GM10847 (cell line): ENCODE results near the gene BIRC2.

Experiments used
- POLR2A ChIP-seq: IDR thresholded peaks from 2 replicates; pipeline ENCODE4 v1.6.1; 2011; ENCODE audit not compliant: insufficient read length; ENCODE audit errors: extremely low read depth

Gene BIRC2

DNA sequence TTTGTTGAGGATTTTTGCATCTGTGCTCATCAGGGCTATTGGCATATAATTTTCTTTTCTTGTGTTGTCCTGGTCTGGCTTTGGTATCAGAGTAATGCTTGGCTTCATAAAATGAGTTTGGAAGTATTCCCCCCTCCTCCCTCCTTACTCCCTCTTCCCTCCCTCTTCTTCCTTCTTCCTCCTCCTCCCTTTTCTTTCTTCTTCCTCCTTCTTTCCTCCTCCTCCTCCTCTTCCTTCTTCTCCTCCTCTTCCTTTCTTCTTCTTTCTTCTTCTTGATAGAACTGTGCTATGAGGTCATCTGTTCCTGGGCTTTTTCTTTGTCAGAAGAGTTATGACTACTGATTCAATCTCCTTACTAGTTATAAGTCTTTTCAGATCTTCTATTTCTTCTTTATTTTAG lies 10.1 kb downstream of the BIRC2 start:
- no peak for TF ChIP-seq POLR2A

DNA sequence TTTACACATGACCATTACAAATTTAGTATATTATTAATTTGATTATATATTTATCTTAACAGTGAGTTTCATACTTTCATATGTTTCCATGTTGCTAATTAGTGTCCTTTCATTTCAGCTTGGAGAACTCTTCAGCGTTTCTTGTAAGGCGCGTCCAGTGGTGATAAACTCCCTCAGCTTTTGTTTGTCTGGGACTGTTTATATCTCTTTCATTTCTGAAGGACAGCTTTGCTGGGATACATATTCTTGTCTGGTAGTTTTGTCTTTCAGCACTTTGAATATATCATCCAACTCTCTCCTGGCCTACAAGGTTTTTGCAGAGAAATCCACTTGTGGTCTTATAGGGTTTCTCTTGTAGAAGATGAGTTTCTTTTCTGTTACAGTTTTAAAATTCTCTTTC lies 12.4 kb downstream of the BIRC2 start:
- no peak for TF ChIP-seq POLR2A

DNA sequence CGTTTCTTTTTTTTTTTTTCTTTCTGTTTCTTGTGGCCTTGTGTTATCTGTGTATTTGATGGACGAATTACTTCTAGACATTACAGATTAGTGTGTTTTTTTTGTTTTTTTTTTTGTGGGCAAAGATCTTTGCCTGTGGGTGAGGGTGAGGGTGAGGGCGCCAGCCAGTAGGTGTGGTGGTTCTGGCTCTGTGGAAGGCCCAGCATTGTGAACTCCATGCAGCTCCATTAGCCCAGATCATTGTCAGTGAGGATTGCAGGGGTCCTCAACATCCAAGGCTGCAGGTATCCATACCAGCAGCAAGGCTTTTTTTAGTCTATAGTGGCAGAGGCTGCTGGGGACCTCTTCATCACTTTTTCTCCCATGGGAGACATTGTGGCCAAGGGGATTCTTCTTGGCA lies 13.7 kb downstream of the BIRC2 start:
- no peak for TF ChIP-seq POLR2A

DNA sequence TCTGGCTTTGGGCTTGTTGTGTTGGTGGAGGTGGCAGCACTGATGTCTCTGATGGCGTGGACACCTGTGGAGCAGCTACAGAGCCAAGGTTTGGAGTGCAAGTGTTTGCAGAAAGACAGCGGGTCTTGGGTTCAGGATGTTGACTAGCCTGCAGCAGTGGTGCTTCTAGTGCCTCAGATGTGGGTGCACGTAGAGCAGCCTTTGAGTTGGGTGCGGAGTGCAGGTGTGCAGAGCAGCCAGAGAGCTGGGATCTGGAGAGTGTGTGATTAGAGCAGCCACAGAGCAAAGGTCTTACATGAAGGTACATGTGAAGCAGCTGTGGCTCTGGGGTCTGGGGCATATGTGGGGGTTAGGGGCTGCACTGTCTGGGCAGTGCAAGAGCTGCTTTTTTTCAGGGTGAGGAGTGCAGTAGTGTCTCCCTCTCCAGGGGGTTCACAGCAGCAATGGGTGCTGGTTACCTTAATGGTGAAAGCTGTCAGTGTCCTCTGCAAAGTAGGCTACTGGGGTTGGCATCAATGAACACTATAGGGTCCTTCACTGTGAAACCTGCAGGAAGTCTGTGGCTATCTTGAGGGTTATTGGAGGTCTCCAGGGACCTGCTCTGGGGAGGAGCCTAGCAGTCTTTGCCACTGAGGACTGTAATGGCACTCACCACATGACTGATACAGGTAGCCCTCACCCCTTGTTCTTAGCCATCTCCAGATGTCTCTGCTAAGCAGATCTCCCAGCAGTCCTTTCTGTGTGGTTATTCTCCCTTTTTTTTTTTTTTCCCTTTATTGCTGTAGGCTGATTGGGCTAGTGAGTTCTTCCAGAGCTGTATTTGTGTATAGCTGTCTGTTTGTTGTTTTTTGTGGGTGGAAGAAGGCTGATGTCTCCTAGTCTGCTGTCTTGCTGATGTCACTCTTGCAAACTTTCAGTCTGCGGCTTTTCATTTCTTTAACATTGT lies 14.3 kb downstream of the BIRC2 start:
- TF ChIP-seq POLR2A = no peak

DNA sequence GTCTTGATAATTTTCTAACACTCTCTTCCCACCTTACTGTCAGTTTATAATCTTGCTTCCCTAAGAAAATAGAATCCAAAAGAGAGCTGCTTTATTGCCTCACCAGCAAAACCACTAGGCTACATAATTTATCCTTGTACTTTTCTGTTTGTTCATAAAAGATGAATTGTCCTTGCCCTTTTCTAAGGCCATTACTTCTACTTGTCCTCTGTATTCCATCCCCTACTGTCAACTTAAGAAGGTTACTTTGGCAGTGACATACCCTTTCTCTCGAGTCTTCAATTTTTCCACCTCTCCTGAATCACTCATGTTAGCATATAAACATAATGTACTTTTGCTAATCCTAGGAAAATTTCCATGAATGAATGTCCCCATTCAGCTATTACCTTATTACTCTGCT lies 18.0 kb downstream of the BIRC2 start:
- TF ChIP-seq POLR2A = no peak

DNA sequence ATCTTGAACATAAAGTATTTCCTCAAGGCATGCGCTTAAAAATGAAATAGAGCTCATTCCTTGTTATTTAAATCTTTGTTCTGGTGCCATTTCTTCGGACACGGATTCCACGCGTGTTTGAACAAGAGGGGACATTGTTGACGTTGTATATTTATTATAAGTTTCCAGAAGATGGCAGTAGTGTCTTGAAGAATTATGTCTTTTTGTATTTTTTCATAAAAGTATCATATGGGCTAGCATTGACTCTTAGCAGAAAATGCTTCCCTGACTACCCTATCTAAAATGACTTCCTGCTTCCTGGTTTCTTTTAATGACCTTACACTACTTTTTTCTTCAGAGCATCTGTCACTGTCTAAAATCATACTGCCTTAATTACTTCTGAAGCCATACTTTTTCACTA lies 20.4 kb downstream of the BIRC2 start:
- TF ChIP-seq POLR2A = no peak

DNA sequence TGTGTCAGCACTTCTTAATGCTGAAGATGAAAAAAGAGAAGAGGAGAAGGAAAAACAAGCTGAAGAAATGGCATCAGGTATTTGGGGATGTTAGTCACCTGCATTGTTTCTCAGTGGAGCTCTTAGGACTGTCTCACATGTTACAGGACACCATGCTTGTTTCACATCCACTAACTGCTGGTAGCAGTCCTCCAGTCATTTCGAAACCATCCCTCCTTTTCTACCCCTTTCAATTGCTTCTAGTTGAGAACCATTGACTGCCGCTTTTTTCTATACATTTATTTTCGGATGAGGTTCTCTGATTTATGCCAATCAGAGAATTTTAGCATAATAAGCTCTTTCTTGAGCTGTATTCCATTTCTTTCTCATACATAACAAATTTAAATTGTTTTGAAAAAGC lies 21.5 kb downstream of the BIRC2 start:
- TF ChIP-seq POLR2A = no peak

DNA sequence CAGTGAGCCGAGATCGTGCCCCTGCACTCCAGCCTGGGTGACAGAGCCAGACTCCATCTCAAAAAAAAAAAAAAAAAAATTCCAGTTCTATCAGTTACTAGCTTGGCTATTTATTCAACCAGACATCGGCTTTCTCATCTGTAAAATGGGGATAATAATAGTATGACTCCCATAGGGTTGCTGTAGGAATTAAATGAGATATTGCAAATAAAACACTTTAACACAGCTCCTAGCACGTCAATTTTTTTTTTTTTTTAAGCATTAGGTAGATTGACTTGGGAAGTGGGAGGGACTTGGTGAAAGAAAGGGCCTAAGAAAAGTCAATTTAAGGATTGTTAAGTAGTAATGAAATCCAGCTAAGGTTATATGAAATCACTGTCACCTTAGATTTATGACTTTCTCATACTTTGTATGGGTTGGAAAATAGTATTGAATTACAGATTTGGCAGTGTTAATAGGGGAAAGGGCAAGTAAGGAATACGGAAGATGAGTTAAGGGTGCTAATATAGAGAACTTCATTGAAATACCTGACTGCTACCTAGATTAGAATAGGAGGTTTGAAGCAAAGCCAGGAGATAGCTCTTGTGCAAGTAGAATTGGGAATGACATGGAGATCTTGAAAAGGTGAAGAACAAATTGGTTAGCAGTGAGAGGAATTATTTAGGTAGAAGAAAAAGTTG lies 28.8 kb downstream of the BIRC2 start:
- no peak for TF ChIP-seq POLR2A

DNA sequence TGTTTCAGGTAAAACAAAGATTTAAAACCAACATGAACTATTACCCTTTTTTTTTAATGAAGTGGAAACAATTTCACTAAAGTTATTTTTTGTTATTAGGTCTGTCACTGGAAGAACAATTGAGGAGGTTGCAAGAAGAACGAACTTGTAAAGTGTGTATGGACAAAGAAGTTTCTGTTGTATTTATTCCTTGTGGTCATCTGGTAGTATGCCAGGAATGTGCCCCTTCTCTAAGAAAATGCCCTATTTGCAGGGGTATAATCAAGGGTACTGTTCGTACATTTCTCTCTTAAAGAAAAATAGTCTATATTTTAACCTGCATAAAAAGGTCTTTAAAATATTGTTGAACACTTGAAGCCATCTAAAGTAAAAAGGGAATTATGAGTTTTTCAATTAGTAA lies 30.9 kb downstream of the BIRC2 start:
- no peak for TF ChIP-seq POLR2A

DNA sequence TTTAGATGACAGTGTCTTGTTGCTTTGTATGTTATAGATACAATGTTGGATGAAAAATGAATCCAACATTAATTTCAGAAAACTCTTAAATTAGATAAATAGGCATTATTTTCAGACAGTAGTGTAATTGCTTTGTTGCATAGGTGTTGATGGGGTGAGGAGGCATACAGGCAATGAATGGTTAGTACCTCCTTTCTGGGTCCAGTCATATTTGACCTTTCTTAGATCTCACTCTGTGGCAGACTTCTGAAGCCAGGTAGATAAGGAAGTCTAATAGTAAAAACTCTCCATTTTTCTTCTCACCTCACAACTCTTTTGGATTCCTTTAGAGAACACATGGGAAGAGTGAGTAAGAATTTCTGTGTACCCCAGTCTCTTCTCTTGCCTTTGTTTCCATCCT lies 31.8 kb downstream of the BIRC2 start:
- TF ChIP-seq POLR2A = no peak

DNA sequence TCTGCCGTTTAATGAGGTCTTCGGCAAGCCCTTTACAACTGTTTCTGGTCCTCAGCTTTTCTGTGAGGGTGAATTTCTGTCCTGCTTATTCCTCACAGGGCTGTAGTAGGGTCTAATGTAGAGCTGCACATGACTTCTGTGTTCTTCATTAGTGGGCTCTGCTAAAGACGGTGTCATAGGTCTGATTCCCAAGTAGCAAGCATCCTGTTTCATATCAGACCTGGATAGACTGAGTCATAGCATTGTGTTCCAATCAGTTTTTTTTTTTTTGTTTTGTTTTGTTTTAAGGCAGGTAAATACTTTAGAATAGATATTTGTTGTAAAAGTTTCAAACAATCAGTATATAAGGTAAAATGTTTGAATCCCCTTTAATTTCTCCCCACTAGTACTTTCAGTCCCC lies 35.4 kb downstream of the BIRC2 start:
- TF ChIP-seq POLR2A = no peak

DNA sequence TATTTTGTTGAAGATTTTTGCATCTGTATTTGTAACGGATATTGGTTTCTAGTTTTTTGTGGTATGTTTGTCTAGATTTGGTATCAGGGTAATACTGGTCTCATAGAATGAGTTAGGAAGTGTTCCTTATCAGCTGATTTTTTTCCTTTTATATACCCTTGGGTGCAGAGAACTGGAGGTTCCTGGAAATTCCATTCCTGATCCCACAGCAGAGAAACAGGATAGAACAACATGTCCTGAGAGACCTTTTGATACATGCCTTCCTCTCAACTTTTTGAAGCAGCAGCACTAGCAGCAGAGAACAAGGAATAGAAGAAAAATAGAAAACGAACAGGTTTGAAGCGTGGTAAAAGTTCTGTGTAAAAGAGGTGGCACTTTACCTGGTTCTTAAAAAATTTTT lies 36.8 kb downstream of the BIRC2 start:
- no peak for TF ChIP-seq POLR2A

DNA sequence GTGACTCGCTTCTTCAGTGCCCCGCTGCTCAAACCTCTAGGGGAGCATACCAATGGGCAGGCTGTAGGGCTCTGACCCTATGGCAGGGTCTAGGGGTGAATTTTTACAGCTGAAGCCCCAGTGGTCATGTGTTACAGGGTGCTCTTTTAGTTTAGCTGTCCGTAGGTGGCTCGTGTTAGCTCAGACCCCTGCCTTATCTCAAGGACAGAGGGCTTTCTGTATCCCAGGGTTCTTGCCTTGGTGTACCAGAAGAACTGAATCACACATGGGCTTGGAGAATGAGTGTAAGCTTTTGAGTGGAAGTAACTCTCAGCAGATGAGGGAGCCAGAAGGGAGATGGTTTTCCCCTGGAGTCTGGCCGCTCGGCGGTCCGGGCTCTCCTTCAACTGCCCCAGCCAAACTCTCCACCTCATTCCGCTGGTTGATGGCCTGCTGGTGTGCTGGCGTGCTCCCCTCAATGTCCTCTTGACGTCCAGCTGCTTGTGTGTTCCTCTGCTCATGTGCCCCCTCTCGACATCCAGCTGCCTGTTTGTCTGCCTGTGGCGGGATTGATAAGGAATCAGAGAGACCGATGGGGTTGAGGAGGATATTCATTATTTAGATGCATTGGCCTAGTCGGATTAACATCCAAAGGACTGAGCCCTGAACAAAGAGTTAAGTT lies 37.5 kb downstream of the BIRC2 start:
- TF ChIP-seq POLR2A = no peak

DNA sequence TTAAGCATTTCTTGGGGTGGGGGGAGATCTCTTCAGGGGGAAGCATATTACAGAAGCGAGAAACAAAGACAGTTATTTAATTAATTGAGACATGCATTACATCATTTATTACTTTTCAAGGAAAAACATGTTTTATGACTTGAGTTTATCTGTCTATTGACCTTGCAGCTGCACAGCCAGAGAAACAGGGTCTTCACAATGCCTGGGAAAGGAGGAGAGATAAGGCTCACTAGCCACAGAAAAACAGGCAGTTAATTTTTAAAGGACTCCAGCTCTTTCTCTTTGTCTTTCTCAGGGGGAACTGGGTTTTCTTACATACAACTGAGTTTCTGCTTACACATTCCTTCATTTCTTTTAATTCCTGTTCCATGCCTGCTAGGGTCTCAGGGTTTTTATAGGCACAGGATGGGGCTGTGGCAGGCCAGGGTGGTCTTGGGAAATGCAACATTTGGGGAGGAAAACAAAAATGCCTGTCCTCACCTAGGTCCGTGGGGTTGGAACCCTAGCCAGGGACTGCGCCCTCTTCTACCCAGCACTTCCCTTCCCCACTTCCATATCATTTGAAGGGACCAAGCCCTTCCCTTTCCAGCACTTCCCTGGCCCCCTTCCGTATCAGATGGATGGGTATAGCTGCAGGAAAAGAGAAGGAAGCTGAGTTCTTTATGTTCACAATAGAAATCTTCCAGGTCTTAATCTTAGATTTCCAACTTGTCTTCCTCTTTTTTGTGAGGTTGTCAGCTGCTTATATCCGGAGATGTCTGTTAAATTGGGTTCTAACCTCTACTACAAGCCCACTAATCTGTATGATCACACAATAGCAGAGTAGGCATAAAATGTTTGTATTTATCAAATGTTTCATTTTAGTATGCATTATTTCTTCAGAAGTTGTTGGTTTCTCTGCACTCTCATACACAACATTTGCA lies 38.3 kb downstream of the BIRC2 start:
- TF ChIP-seq POLR2A = no peak
